GM12878 (cell line): ENCODE data around the gene DDX54. TPM values are rescaled to one million over a fixed set of nuclear protein-coding genes. Genes with fewer than 3 reads are reported as not detected.

Experiments
- ATAC-seq: fragments of 200-7000 bp; cut with Tn5 transposase; 3 replicates; pipeline ENCODE4 v1.9.1; 2020; ENCODE audit warnings: mild to moderate bottlenecking, moderate library complexity
- BruUV-seq: library from RNA; stranded (reverse); fragments of 400-500 nt; replicated peaks from 2 replicates; lab custom pipeline; 2021; lab: Mats Ljungman, UMichigan
- CTCF ChIA-PET: fragments of 300-600 bp; sonication (Branson Sonifier 250); formaldehyde crosslinking; extraction: SDS; loops from one replicate; lab custom pipeline; 2021; ENCODE audit warnings: inconsistent platforms; lab: Yijun Ruan, JAX
- POLR2A ChIA-PET: fragments of 350-600 bp; formaldehyde crosslinking; extraction: SDS; loops from one replicate; lab custom pipeline; 2021; ENCODE audit warnings: inconsistent platforms; lab: Charles Lee
- RAD21 ChIA-PET: fragments of 300-600 bp; sonication (Branson Sonifier 250); formaldehyde crosslinking; loops from one replicate; lab custom pipeline; 2023; ENCODE audit warnings: antibody characterized with exemption; ENCODE audit not compliant: unreplicated experiment; lab: Charles Lee
- SMC1A ChIA-PET: fragments of 300-600 bp; sonication (Branson Sonifier 250); formaldehyde crosslinking; loops from one replicate; lab custom pipeline; 2023; ENCODE audit not compliant: unreplicated experiment, uncharacterized antibody; lab: Charles Lee
- DNase-seq: peaks from one replicate; pipeline ENCODE4 v3.0.0-alpha.2; 2011; ENCODE audit warnings: low read depth, low spot score
- FAIRE-seq: peaks from 3 replicates; lab custom pipeline; 2011; peaks lifted over from hg19 to GRCh38; lab: Jason Lieb, UNC
- H2AFZ ChIP-seq: 2 replicates; pipeline ENCODE4 v1.6.0; 2011; ENCODE audit warnings: low read depth, low read length, control low read depth; ENCODE audit not compliant: control insufficient read depth
- H3K27ac ChIP-seq: 2 replicates; pipeline ENCODE4 v1.5.1; 2011; ENCODE audit warnings: control low read depth; ENCODE audit not compliant: control insufficient read depth, insufficient read depth
- H3K27me3 ChIP-seq, 2 experiments: replicated peaks in 1 of 2; 2 replicates each; pipeline versions ENCODE4 v1.6.0 to v1.6.1; 2011; ENCODE audit warnings: low read length in 1 of 2; ENCODE audit not compliant: control insufficient read depth in 2 of 2, insufficient read depth in 2 of 2
- H3K36me3 ChIP-seq, 2 experiments: 2 replicates each; pipeline ENCODE4 v1.5.1; 2011; ENCODE audit warnings: low read length in 1 of 2; ENCODE audit not compliant: control insufficient read depth in 2 of 2, insufficient read depth in 2 of 2
- H3K4me1 ChIP-seq: 2 replicates; pipeline ENCODE4 v1.6.1; 2011; ENCODE audit warnings: mild to moderate bottlenecking, low read length, moderate library complexity, mixed read lengths; ENCODE audit not compliant: control insufficient read depth, insufficient read depth
- H3K4me2 ChIP-seq: 2 replicates; pipeline ENCODE4 v1.6.0; 2011; ENCODE audit warnings: control low read depth; ENCODE audit not compliant: control insufficient read depth, insufficient read depth
- H3K4me3 ChIP-seq: fragments of 200-600 bp; sonication (generic); 2 replicates; pipeline ENCODE4 v1.5.1; 2016
- H3K79me2 ChIP-seq: 2 replicates; pipeline ENCODE4 v1.6.0; 2011; ENCODE audit warnings: low read length; ENCODE audit not compliant: control insufficient read depth, insufficient read depth
- H3K9ac ChIP-seq: 2 replicates; pipeline ENCODE4 v1.8.0; 2011; ENCODE audit warnings: low read length, control low read depth, mixed read lengths; ENCODE audit not compliant: control insufficient read depth, insufficient read depth
- H3K9me3 ChIP-seq: replicated peaks from 3 replicates; pipeline ENCODE4 v1.5.1; 2011; ENCODE audit warnings: mild to moderate bottlenecking, low read length; ENCODE audit not compliant: control insufficient read depth, insufficient read depth
- H4K20me1 ChIP-seq: 2 replicates; pipeline ENCODE4 v1.6.0; 2011; ENCODE audit not compliant: control insufficient read depth, insufficient read depth
- ATF3 ChIP-seq: IDR thresholded peaks from 2 replicates; pipeline ENCODE4 v1.6.1; 2011; ENCODE audit warnings: low read depth, mild to moderate bottlenecking, low read length, moderate library complexity, borderline replicate concordance; ENCODE audit errors: extremely low read depth
- BACH1 ChIP-seq: fragments of 450-650 bp; IDR thresholded peaks from 2 replicates; pipeline ENCODE4 v1.6.1; 2017; ENCODE audit warnings: mild to moderate bottlenecking, borderline replicate concordance
- KDM1A ChIP-seq: fragments of 200-600 bp; sonication (generic); IDR thresholded peaks from 2 replicates; pipeline ENCODE4 v1.6.1; 2016; ENCODE audit warnings: borderline replicate concordance
- PML ChIP-seq: IDR thresholded peaks from 2 replicates; pipeline ENCODE4 v1.6.1; 2012; ENCODE audit warnings: low read length, inconsistent platforms
- RB1 ChIP-seq: fragments of 450-650 bp; formaldehyde crosslinking; IDR thresholded peaks from 2 replicates; pipeline ENCODE4 v1.6.1; 2017; ENCODE audit warnings: mild to moderate bottlenecking, borderline replicate concordance
- SMARCA5 ChIP-seq: fragments of 450-650 bp; IDR thresholded peaks from 2 replicates; pipeline ENCODE4 v1.6.1; 2017; ENCODE audit warnings: mild to moderate bottlenecking
- YBX1 ChIP-seq: fragments of 450-650 bp; IDR thresholded peaks from 2 replicates; pipeline ENCODE4 v1.6.1; 2016; ENCODE audit warnings: antibody characterized with exemption
- ZBED1 ChIP-seq: IDR thresholded peaks from 2 replicates; pipeline ENCODE4 v1.6.1; 2016; ENCODE audit warnings: borderline replicate concordance
- WGBS: methylation state at CpG from one replicate; pipeline ENCODE4 v1.1.6; 2016; ENCODE audit warnings: low lambda C conversion rate; ENCODE audit not compliant: insufficient replicate concordance, insufficient coverage; ENCODE audit errors: missing lambda C conversion rate; 5-methylcytosine and 5-hydroxymethylcytosine counted together
- in situ Hi-C: fragments of 300-500 bp; cut with MboI; formaldehyde crosslinking; loops from 9 replicates; pipeline ENCODE4 v1.14.3; 2018; ENCODE audit warnings: mixed read lengths
- intact Hi-C: fragments of 100-400 bp; cut with micrococcal nuclease; formaldehyde crosslinking; loops from one replicate; pipeline ENCODE4 v1.14.2; 2022; ENCODE audit not compliant: unreplicated experiment
- polyA plus RNA-seq, 11 experiments: library from polyadenylated mRNA; depleted of rRNA in 4 of 11; unstranded in 6 of 11; stranded (reverse) in 5 of 11; fragments of >200 nt; fragmentation: Nextera tagmentation in 4 of 11; fragmentation: Illumina TruSeq in 1 of 11; extraction: Ambion mirVana in 4 of 11; extraction: Trizol in 1 of 11; gene quantifications; 1 replicate in 1 of 11; 2 replicates in 10 of 11; pipeline versions ENCODE4 v1.2.1 to v1.2.3, GENCODE V29; 2011 to 2016; ENCODE audit warnings: inconsistent platforms in 2 of 11, missing spikeins in 2 of 11, low read depth in 1 of 11
- total RNA-seq, 4 experiments: library from RNA; depleted of rRNA in 3 of 4; stranded (reverse); fragments of >200 nt in 3 of 4; fragmentation: Illumina TruSeq in 1 of 4; extraction: Trizol in 1 of 4; gene quantifications; 2 replicates each; pipeline versions ENCODE4 v1.2.1 to v1.2.3, GENCODE V29; 2013 to 2021

Gene DDX54
- total and polyA plus RNA-seq, 10 of the 15 experiments (the other 5 are each of a cell fraction or from before 2014, with no cell fraction given): 1.9 to 115 (median 56.3) TPM

GRCh38 chr12:113171543-113171942, 13.7 kb downstream of the DDX54 start:
- RAD21 ChIA-PET: interaction anchor here (1.0 to 4.3 kb wide), 8 partner anchors 14 to 272 kb away, joined by 3 to 29 read pairs (median 4); no protein-coding TSS in a partner anchor
- SMC1A ChIA-PET: interaction anchor here (0.6 to 6.8 kb wide), 9 partner anchors 8 to 271 kb away, joined by 3 to 66 read pairs (median 3); partner anchors contain the start of genes DDX54 and RITA1
- intact Hi-C loops: loop anchor here (5.0 kb wide), 2 partner anchors 179 to 269 kb away; no protein-coding TSS in a partner anchor
- in situ Hi-C loops: no loop called here
- Histone ChIP-seq H2AFZ (no peak overlapping the region), H3K4me2 (no peak overlapping the region), H3K27me3 (no peaks in the 10 kb centered on the region), H3K4me3 (no peak overlapping the region), H3K9ac (no peak overlapping the region), H3K4me1 (peaks cover 19% of the 10 kb centered on the region), H3K9me3 (no peaks in the 10 kb centered on the region; the same call in 2 of the 3 replicates), H3K36me3 (peaks cover 31 to 32% of the 10 kb centered on the region in 2 experiments), H3K27ac (no peak overlapping the region), H4K20me1 (no peaks in the 10 kb centered on the region), H3K79me2 (no peaks in the 10 kb centered on the region)
- no TSS peak for BruUV-seq
- TF ChIP-seq BACH1 (no peak), PML (no peak), ZBED1 (no peak), YBX1 (no peak), ATF3 (no peak), KDM1A (no peak), SMARCA5 (no peak), RB1 (no peak)
- FAIRE-seq: no peak
- CTCF ChIA-PET: interaction anchor here (0.8 to 10.5 kb wide), 17 partner anchors 11 to 271 kb away, joined by 3 to 102 read pairs (median 9); partner anchors contain the start of gene RITA1
- POLR2A ChIA-PET: no interaction called here
- DNase-seq: no peak
- ATAC-seq: no peak
- WGBS: 95% methylated on average over 8 of the region's 9 CpGs
